ENCODE results near the gene CWC15.

The CWC15 gene

DNA sequence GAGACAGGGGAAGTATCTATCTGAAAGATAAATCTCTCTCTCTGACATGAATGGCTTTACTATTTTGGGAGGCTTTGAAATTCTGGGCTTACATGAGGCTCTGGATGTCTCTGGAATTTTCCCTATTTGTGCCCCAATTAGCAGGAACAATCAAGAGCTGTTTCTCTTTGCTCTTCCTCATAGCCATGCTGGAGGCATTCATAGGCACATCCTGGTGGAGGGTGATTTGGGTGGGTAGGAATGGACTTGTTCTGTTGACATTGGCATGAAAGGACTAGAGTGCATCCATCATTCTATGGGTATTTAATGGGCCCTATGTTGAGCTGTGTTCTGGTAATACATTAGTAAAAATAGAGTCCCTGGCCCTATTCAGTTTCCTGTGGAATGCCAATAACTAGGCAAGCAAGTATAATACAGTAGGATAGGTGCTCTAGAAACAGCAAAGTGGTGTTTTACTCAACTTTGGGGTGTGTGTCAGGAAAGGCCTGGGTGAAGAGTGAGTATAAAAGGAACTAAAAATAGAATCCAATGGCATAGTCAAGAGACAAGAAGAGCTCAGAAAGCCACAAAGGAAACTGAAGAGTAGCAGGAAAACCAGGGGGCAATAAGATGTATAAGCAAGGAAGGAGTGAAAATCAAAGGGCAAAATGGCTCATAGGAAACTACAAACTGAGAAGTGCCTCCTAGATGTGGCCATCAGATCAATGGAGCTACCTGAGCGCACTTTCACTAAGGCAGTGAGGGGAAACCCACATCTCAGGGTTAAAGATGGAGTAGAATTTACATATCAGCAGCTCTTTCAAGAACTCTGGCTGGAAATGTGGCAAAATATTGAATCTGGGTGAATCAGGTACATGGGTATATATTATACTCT, 45.0 kb downstream of the CWC15 start:
- TF ChIP-seq, protein P1, sequence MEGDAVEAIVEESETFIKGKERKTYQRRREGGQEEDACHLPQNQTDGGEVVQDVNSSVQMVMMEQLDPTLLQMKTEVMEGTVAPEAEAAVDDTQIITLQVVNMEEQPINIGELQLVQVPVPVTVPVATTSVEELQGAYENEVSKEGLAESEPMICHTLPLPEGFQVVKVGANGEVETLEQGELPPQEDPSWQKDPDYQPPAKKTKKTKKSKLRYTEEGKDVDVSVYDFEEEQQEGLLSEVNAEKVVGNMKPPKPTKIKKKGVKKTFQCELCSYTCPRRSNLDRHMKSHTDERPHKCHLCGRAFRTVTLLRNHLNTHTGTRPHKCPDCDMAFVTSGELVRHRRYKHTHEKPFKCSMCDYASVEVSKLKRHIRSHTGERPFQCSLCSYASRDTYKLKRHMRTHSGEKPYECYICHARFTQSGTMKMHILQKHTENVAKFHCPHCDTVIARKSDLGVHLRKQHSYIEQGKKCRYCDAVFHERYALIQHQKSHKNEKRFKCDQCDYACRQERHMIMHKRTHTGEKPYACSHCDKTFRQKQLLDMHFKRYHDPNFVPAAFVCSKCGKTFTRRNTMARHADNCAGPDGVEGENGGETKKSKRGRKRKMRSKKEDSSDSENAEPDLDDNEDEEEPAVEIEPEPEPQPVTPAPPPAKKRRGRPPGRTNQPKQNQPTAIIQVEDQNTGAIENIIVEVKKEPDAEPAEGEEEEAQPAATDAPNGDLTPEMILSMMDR (IDR thresholded peaks at IDR 0.05; ENCODE audit: control insufficient read depth, insufficient read depth, low read depth, low read length, missing control alignments): no peak
- H3K4me3 ChIP-seq (ENCODE audit: control insufficient read depth, low read depth, low read length): no peak overlapping the region
- no peak for DNase-seq (ENCODE audit: low read depth)

DNA sequence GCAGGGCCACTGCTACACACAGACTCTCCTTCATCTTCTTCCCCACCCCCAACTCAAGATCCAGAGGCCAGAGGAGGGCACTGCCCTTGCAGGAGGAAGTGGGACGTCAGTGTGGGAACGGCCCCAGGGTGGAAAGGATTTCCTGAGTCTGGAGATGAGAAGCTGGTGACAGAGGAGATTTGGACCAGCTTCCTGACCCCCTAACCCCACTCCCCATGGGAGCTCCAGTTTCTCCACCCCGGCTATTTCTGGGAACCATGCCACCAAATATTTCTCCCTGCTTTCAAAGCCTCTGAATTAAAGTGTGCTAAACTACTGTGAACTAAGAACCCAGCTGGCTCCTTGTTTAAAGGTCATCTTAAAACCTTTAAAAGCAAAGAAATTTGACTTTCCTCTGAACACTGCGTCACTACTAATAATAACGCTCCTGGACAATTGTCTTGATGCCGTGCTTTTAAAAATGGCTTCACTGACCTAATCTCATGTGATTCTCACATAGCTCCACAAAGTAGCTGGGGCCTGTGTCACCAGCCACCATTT, 46.6 kb downstream of the CWC15 start:
- DNase-seq (ENCODE audit: low read depth): peak; percentile 77
- TF ChIP-seq, protein P1 (IDR thresholded peaks at IDR 0.05; ENCODE audit: control insufficient read depth, insufficient read depth, low read depth, low read length, missing control alignments): no peak
- no peak overlapping the region for H3K4me3 ChIP-seq (ENCODE audit: control insufficient read depth, low read depth, low read length)

DNA sequence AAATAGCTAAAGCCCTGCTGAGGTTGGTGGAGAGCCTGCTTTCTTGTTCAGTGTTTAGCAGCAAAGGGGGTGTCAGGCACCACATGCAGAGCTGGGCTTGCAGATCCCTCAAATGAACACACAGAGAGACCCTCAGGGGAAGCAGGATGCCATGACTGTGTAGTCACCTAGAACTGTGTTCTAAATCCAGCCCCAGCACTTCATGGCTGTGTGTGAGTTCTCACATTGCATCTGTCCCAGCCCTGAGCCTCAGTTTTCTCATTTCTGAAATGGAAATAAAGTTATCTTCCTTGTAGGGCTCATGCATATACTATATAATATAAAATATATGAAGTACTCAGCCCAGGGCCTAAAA, 47.1 kb downstream of the CWC15 start:
- no peak for DNase-seq (ENCODE audit: low read depth)
- TF ChIP-seq, protein P1 (IDR thresholded peaks at IDR 0.05; ENCODE audit: control insufficient read depth, insufficient read depth, low read depth, low read length, missing control alignments): no peak
- no peak overlapping the region for H3K4me3 ChIP-seq (ENCODE audit: control insufficient read depth, low read depth, low read length)

DNA sequence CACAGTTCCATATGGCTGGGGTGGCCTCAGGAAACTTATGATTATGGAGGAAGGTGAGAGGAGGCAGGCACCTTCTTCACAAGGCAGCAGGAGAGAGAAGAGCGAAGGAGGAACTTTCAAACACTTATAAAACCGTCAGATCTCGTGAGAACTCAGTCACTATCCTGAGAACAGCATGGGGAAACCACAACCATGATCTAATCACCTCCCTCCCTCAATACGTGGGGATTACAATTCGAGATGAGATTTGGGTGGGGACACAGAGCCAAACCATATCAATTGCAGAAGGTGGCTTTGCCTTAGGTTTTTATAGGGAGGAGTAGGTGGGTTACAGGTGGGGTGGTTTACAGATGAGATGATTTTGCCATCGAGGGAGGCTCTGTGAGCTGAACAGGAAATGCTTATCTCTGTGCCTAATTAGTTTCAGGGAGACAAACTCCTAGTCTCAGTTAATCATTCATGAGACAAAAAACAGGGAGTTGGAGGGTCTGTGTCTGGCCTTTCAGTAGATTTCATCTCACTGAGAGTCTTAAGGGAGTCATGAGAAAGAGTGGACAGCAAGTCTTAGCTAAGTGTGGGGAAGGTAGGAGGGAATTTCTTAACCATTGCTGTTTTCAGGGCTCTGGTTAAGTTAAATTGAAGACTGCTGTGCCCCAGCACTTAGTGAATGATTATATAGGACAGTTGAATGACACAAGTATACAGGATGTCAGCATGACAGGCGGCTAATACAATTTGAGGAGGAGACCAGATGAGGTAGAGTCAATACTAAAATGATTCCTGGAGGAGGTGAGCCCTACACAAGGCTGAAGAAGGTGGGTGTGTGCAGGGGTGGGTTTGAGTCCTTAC, 47.7 kb downstream of the CWC15 start:
- no peak overlapping the region for H3K4me3 ChIP-seq (ENCODE audit: control insufficient read depth, low read depth, low read length)
- TF ChIP-seq, protein P1 (IDR thresholded peaks at IDR 0.05; ENCODE audit: control insufficient read depth, insufficient read depth, low read depth, low read length, missing control alignments): no peak
- DNase-seq (ENCODE audit: low read depth): no peak

DNA sequence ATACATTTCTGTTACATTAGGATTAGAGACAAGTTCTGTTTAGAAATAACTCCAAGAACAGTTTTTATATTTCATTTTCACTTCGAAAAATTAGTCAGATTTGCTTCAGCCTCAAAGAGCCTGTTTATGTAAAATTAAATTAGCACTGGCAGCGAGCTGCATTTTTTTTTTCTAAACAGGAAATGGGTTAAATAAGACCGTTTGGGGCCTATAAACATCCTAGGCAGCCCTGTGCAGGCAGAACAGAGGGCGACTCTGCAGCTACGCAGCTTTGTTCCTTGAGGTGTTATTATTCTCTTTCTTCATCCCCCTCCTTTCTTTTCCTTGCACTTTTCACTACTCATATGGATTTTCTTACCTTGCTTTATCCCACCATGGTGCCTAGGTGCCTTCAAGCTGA, 48.7 kb downstream of the CWC15 start:
- no peak for DNase-seq (ENCODE audit: low read depth)
- no peak overlapping the region for H3K4me3 ChIP-seq (ENCODE audit: control insufficient read depth, low read depth, low read length)
- TF ChIP-seq, protein P1 (IDR thresholded peaks at IDR 0.05; ENCODE audit: control insufficient read depth, insufficient read depth, low read depth, low read length, missing control alignments): no peak

DNA sequence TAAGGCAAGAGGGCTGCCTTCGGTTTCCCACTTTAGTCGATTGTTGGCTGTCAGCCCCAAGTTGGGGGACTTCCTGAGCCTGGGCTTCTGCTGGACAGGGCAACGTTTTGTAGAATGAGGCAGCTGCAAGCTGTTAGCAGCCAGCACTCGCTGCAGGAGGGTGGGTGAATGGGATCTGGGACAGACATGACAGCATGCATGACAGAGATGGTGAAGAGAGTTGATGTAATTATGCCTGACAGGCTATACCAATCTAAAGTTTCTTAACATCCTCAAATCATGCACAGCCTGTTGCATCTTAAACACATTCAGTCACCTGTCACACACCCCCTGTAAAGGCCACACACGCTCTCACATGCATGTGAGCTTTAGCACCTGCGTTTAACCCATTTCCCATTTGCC, 49.2 kb downstream of the CWC15 start:
- no peak overlapping the region for H3K4me3 ChIP-seq (ENCODE audit: control insufficient read depth, low read depth, low read length)
- TF ChIP-seq, protein P1 (IDR thresholded peaks at IDR 0.05; ENCODE audit: control insufficient read depth, insufficient read depth, low read depth, low read length, missing control alignments): no peak
- DNase-seq (ENCODE audit: low read depth): no peak
